PFSK-1 (cell line): ENCODE data around the gene CTTNBP2NL.

Experiments used
- FOXP2 ChIP-seq: optimal IDR thresholded peaks from 2 replicates; pipeline ENCODE3; 2011; ENCODE audit warnings: borderline replicate concordance, control low read depth, inconsistent platforms; ENCODE audit not compliant: insufficient read depth; ENCODE audit errors: extremely low read length, extremely low read depth
- POLR2AphosphoS5 ChIP-seq: IDR thresholded peaks from 2 replicates; pipeline ENCODE4 v1.6.1; 2012; ENCODE audit warnings: low read depth, mild to moderate bottlenecking, control low read depth, low read length, moderate library complexity
- SIN3A ChIP-seq: IDR thresholded peaks from 2 replicates; pipeline ENCODE4 v1.6.1; 2012; ENCODE audit warnings: mild to moderate bottlenecking, low read length, moderate library complexity, borderline replicate concordance; ENCODE audit not compliant: insufficient read depth
- TAF1 ChIP-seq: IDR thresholded peaks from 2 replicates; pipeline ENCODE4 v1.6.1; 2012; ENCODE audit warnings: low read length, control low read depth, borderline replicate concordance; ENCODE audit not compliant: insufficient read depth
- TF ChIP-seq, protein P1 (sequence below), 2 experiments: IDR thresholded peaks; 2 replicates each; pipeline versions ENCODE4 v1.6.1 to v1.8.0; 2011 to 2012; ENCODE audit warnings: low read depth in 2 of 2, low read length in 2 of 2, control low read depth in 1 of 2, inconsistent platforms in 1 of 2, mild to moderate bottlenecking in 1 of 2, moderate library complexity in 1 of 2; ENCODE audit not compliant: insufficient read depth in 1 of 2

CTTNBP2NL gene

GRCh38 chr1:112402682-112403643 lies 6.9 kb downstream of the CTTNBP2NL start:
- no peak for TF ChIP-seq FOXP2
- no peak for TF ChIP-seq SIN3A
- TF ChIP-seq, protein P1, sequence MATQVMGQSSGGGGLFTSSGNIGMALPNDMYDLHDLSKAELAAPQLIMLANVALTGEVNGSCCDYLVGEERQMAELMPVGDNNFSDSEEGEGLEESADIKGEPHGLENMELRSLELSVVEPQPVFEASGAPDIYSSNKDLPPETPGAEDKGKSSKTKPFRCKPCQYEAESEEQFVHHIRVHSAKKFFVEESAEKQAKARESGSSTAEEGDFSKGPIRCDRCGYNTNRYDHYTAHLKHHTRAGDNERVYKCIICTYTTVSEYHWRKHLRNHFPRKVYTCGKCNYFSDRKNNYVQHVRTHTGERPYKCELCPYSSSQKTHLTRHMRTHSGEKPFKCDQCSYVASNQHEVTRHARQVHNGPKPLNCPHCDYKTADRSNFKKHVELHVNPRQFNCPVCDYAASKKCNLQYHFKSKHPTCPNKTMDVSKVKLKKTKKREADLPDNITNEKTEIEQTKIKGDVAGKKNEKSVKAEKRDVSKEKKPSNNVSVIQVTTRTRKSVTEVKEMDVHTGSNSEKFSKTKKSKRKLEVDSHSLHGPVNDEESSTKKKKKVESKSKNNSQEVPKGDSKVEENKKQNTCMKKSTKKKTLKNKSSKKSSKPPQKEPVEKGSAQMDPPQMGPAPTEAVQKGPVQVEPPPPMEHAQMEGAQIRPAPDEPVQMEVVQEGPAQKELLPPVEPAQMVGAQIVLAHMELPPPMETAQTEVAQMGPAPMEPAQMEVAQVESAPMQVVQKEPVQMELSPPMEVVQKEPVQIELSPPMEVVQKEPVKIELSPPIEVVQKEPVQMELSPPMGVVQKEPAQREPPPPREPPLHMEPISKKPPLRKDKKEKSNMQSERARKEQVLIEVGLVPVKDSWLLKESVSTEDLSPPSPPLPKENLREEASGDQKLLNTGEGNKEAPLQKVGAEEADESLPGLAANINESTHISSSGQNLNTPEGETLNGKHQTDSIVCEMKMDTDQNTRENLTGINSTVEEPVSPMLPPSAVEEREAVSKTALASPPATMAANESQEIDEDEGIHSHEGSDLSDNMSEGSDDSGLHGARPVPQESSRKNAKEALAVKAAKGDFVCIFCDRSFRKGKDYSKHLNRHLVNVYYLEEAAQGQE (IDR thresholded peaks at IDR 0.05; ENCODE audit: insufficient read depth in 1 of 2, low read depth in 2 of 2, low read length in 2 of 2): no peak
- TF ChIP-seq TAF1: no peak
- TF ChIP-seq POLR2AphosphoS5: no peak

GRCh38 chr1:112406771-112407170 lies 10.8 kb downstream of the CTTNBP2NL start:
- no peak for TF ChIP-seq SIN3A
- no peak for TF ChIP-seq TAF1
- TF ChIP-seq POLR2AphosphoS5: no peak
- TF ChIP-seq, protein P1 (IDR thresholded peaks at IDR 0.05; ENCODE audit: insufficient read depth in 1 of 2, low read depth in 2 of 2, low read length in 2 of 2): no peak
- no peak for TF ChIP-seq FOXP2

- TF ChIP-seq, protein P1 (IDR thresholded peaks at IDR 0.05; ENCODE audit: insufficient read depth in 1 of 2, low read depth in 2 of 2, low read length in 2 of 2): no peak
- no peak for TF ChIP-seq FOXP2
- TF ChIP-seq POLR2AphosphoS5: no peak
- no peak for TF ChIP-seq SIN3A
- no peak for TF ChIP-seq TAF1
Measured at GRCh38 chr1:112409414-112409813, 13.4 kb downstream of the CTTNBP2NL start.

DNA sequence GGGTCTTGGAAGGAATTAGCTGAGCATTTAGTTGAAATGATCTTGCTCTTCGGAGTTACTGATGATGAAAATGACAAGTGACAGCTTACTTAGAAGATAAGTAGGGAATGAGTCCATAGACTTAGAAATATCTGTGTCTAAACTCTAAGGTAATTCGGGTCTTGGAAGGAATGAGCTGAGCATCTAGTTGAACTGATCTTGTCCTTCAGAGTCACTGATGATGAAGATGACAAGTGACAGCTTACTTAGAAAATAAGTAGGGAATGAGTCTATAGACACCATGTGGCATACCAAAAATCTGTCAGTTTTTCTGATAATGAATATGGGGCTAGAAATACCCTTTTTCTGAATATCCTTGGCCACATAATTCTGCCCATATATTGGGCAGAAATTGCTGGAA lies 14.7 kb downstream of the CTTNBP2NL start:
- no peak for TF ChIP-seq FOXP2
- TF ChIP-seq, protein P1 (IDR thresholded peaks at IDR 0.05; ENCODE audit: insufficient read depth in 1 of 2, low read depth in 2 of 2, low read length in 2 of 2): no peak
- TF ChIP-seq TAF1: no peak
- TF ChIP-seq SIN3A: no peak
- no peak for TF ChIP-seq POLR2AphosphoS5

GRCh38 chr1:112417271-112417670 lies 21.3 kb downstream of the CTTNBP2NL start:
- TF ChIP-seq, protein P1 (IDR thresholded peaks at IDR 0.05; ENCODE audit: insufficient read depth in 1 of 2, low read depth in 2 of 2, low read length in 2 of 2): no peak
- TF ChIP-seq TAF1: no peak
- TF ChIP-seq FOXP2: no peak
- TF ChIP-seq POLR2AphosphoS5: no peak
- no peak for TF ChIP-seq SIN3A
